GM19351 (cell line): ENCODE measurements around the gene DHX16.

Experiments
- ATAC-seq: cut with Tn5 transposase; IDR thresholded peaks from one replicate; pipeline ENCODE4 v1.9.1; 2021; ENCODE audit warnings: mild to moderate bottlenecking, moderate library complexity; ENCODE audit not compliant: unreplicated experiment

DHX16 gene

DNA sequence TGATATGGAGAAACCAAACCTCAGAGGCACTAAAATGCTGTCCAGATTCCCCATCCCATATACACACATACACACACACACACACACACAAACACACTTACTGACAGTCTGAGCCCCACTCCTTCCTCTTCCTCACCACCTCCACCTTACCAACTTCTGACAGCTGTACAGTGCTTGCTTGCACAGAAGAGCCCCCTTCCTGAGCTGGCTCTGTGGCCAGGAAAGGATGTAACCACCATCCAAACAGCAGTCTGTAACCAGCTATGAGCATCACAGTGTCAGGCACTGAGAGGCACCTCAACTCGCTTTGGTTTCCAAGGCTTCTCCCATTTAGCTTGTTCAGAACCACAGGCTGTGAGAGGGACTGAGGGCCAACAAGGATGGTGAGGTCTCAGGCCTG lies 31.8 kb downstream of the DHX16 start:
- no peak for ATAC-seq

DNA sequence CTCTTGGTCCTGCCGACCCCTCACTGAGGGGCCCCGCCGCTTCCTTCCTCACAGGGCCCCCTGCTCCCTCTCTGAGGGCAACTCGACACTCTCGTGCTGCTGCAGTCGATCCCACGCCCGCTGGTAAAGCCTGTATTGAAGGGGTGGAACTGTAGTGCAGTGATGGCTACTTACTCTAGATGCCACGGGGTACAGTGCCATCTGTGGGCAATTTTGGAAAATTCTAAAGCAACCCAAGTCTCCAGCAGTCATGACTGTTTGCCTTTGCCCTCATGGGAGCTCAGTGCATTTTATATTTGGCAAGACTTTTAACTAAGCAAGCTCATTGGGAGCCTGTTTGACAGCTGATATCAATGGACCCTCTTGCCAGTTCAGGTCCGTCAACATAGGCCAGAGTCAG lies 32.3 kb downstream of the DHX16 start:
- ATAC-seq: no peak

DNA sequence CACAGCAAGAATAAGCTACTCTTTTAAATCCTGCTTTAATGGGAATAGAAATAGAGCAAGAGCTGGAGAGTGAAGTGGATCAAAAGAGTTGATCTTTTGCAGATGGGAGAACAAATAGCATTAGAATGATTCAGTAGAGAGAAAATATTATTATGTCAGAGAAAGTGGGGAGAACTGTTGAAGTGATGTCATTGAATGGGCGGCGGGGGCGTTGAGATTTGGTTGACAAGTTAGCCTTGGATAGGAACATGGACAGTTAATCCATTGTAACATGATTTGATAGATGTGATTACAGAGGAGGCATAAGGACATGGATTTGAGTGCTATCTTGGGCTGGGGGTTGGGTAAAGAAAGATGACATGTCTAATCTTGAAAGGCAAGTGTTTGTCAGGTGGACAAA lies 37.0 kb downstream of the DHX16 start:
- no peak for ATAC-seq

DNA sequence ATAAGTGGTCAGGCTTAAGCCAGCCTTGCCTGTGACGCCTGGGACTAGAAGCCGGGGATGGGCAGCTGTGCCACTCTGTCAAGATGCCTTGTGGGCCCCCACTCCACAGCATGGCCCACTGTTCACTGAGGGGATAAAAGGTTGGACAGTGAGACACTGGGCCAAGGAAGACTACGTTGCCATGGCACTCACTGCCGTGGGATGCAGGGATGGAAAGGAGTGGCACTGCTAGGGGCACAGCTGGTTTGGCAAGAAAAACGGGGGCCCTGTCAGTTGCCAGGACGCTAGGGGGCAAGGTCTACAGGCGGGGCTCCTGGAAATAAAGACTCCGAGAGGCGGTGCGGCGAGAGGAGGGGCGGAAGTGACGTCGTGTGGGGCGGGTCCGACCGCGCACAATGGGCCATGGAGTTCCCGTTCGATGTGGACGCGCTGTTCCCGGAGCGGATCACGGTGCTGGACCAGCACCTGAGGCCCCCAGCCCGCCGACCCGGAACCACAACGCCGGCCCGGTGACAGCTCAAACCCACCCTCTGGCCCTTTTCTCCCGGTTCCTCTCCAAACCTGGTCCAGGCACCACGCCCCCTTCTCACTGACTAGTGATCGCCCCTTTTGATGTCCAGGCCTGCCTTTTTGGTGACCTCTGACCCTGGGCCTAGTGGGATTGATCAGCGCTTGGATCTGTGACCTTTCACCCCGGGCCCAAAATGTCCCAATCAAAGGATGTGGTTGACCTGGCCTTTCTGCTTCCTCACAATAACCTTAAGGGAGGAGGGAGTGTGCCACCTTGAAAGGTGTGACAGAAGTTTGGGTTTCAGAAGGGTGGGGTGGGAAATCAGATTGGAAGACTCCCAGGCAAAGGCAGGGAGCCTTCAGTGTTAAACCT lies 46.1 kb downstream of the DHX16 start, which contains the start of gene ATAT1:
Gene ATAT1 (plus strand): TSS at position 391 of the 883 bp plus-strand sequence.
- peak; percentile 81 for ATAC-seq

GRCh38 chr6:30625511-30625910 lies 47.3 kb downstream of the DHX16 start:
- no peak for ATAC-seq

GRCh38 chr6:30619561-30619960 lies 53.2 kb downstream of the DHX16 start:
- ATAC-seq: no peak

- no peak for ATAC-seq
Observed at GRCh38 chr6:30618270-30618797, 54.5 kb downstream of the DHX16 start.

- ATAC-seq: peak; percentile 68
Observed at GRCh38 chr6:30617565-30618269, 55.1 kb downstream of the DHX16 start, which contains the start of gene MRPS18B. Gene MRPS18B, plus strand, starts transcription at chr6:30617840. Its CDS starts 26 bp downstream, at chr6:30617866.

- ATAC-seq: peak; percentile 71
Observed at GRCh38 chr6:30616811-30617564, 55.8 kb downstream of the DHX16 start, which contains the start of gene PPP1R10. Gene PPP1R10, minus strand, starts transcription at chr6:30617243. Its CDS starts 7,299 bp downstream, at chr6:30609944.

DNA sequence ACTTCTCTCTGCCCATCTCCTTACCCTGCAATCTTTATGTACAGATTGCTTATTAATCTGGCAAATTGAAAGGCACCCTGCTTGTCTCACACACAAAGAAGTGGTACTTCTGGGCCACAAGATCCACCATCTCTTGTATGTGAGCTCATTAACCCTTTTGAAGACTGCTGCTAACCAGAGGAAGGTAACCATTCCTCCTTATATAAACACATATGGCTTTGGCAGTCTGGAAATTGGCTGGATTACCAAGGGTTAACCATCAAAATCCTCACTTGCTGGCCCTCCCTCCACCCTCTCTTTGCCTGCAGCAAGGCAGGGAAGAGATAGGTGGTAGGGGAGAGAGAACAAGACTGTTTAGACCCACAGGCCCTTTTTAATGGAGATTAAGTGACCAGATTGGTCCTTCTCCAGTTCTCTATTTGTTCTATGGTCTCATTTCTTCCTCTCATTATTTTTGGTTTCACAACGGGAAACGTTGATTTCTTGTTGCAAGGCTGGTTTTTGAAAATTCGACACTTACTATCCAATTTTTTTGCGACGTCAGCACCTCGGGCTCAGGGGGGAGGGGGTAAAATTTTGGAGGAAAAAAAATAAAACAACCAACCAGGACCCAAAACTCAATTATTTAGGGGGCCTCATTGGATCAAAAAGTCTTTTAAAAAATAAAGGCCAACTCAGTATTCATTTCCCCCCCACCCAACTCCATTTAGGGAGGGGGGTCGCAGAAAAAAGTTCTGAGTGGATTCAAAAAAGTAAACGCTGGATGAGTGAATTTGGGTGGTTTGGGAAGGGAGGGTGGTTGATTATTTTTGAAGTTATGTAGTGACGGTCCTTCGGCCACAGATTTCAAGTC lies 56.6 kb downstream of the DHX16 start:
- no peak for ATAC-seq

DNA sequence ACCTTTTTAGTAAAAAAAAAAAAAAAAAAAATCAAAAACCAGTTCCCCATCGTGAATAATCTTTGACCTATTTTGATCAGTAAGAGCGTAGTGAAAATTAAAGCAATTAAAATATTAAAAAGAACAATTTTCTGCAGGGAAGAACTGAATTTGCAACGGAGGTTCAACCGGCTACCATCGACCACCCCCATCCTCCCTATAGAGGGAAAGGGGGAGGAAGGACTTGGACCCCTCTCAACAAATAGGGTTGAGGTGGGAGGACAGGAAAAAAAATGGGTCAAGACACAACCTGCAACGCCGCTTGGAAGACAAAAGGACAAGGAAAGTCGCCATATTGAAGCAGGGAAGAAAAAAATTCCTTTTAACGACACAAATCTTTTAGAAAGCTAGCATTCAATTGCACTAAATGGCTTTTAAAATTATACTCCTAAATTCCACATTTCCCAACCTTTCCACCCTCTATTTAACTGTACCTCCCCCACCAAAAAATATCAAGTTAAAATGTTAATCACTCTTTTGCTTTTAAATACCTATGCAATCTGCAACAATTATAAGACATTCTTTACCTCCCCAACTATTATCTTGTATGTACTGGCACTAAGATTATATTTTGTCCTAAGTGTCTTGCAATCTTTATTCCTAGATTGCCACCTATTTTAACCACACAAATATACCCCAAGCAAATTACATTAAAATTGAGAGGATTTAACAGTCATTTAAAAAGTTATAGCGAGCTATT lies 57.4 kb downstream of the DHX16 start:
- no peak for ATAC-seq

DNA sequence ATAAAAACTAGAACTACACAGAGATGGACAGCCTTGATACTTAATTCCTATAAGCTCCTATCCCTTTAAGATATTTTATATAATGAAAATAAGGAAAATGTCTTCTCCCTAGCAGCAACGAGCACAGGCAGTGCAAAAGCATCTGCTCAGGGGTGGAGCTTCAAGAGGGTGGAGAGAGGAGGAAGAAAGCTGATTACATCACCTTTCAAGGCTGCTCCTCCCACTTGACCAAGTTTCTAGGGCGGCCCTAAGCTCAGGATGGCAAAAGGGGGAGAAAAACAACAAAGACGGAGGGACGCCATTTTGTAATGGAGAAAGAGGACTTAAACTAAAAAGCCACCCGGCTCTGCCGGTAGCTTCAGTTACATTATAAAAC lies 58.0 kb downstream of the DHX16 start:
- peak; percentile 56 for ATAC-seq

DNA sequence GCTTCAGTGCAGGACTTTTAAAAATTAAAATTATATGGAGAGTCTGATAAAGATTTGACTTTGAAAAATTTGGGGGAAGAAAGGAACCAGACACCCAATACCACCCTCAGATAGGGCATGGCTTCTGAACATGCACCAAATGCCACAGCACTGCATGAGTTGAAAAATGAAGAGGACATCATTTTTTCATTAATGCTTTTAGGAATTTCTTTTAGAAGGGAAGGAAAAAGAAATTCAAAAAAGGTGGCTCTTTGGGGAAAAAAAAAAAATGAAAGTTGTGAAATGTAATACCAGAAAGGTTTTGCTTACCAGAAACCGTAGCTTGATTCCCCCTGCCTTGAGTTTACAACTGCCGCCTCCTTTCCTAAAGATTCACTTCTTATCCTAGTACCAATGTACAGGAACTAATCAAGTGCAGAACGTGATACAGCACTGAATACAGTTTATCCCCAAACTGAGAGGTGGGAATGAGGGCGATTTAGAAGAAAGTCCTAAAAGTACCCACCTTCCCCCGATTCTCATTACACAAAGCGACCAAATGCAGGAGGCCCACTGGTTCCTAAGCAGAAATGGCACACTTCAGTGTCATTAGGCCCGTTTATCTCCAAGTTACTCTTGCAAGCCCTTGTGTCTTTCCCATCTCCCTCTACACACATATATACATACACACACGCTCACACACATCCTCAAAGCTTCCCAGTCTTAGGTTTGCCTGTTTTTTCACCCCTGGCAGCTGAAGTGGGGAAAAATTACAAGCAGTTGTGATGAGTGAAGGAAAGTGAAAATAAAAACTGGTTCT lies 58.6 kb downstream of the DHX16 start:
- no peak for ATAC-seq

GRCh38 chr6:30613251-30614043 lies 59.4 kb downstream of the DHX16 start:
- ATAC-seq: no peak

DNA sequence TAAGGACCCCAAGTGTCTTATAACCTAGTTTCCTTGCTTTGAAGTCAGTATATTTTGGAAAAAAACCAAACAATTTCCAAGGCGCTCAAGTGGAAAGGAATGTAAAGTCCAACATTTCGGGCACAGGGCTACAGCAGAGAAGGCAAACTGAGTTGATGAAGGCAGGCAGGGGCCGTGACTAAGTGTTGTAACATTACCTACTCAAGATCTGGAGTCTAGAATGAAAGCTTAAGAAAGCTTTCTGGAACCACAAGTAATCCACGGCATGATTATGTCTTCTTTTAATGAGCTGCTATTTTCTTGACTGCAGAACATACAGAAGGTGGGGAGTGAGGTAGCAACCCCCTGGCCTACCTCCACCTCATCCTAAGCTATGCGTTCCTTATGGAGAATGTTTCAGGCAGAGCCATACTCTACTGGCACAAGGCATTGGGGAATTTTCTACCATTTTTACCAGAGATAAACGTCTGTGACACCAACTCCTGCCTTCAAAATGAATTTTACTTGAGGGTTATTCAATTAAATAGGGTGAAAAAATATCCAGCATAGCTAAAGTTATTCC lies 60.0 kb downstream of the DHX16 start:
- ATAC-seq: no peak

DNA sequence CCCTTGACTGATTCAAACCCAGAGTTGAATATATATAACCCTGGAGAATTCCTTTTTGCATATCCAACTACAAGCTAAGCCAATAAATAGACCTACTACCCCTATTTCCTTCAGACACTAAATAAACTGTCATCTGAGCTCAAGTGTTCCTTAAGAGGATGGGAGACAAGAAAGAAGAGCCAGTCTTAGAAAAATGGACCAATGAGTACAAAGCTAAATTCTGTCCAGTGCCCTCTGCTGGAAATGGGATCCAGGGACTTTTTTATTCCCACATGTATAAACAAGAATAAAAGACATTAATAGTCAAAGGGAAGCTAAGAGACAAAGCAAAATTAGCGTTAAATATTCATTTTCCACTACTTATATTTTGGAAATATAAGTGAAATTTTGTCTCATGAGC lies 60.6 kb downstream of the DHX16 start:
- no peak for ATAC-seq

GRCh38 chr6:30611856-30612194 lies 61.0 kb downstream of the DHX16 start:
- no peak for ATAC-seq
